Adrenal gland (tissue), 5 donors: ENCODE measurements around the gene UNC5A.

Experiments
- POLR2A ChIP-seq, 2 donors: fragments of 450-650 bp; IDR thresholded peaks; one replicate each; pipeline ENCODE4 v1.6.1; 2017; ENCODE audit warnings: antibody characterized with exemption in 2 of 2, mild to moderate bottlenecking in 2 of 2, moderate library complexity in 1 of 2
- TF ChIP-seq, protein P1 (sequence below), 6 experiments: fragments of 450-650 bp in 4 of 6; fragments of 200-600 bp in 2 of 6; sonication (generic) in 1 of 6; IDR thresholded peaks; 1 replicate in 5 of 6; 2 replicates in 1 of 6; pipeline versions ENCODE4 v1.5.1 to v1.8.0; 2016 to 2021; ENCODE audit warnings: antibody characterized with exemption in 6 of 6, mild to moderate bottlenecking in 2 of 6, moderate library complexity in 1 of 6
- donor health status: DM: no; HTN: no; CAD: no.

DNA sequence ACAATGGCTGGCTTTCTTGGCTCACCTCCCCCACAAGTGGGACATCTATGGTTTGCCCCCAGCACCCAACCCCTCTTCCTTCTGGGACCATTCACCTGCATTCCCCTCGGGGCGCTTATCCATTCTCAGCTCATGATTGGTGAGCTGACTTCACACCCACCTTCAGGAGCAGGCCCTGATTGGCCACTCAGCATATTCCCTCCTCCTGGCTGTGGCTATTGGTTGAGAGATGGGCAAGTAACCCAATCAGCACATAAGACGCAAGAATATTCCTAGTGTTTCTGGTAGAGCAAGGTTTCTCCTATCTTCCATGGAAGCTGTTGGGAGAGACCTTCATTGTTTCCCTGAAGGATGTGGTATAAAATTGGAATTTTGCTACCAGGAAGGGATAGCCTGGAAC, 22.7 kb upstream of the UNC5A start:
- no peak for TF ChIP-seq POLR2A (IDR thresholded peaks at IDR 0.05)
- TF ChIP-seq, protein P1, sequence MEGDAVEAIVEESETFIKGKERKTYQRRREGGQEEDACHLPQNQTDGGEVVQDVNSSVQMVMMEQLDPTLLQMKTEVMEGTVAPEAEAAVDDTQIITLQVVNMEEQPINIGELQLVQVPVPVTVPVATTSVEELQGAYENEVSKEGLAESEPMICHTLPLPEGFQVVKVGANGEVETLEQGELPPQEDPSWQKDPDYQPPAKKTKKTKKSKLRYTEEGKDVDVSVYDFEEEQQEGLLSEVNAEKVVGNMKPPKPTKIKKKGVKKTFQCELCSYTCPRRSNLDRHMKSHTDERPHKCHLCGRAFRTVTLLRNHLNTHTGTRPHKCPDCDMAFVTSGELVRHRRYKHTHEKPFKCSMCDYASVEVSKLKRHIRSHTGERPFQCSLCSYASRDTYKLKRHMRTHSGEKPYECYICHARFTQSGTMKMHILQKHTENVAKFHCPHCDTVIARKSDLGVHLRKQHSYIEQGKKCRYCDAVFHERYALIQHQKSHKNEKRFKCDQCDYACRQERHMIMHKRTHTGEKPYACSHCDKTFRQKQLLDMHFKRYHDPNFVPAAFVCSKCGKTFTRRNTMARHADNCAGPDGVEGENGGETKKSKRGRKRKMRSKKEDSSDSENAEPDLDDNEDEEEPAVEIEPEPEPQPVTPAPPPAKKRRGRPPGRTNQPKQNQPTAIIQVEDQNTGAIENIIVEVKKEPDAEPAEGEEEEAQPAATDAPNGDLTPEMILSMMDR (IDR thresholded peaks at IDR 0.05) = no peak
